ENCODE results near the gene SEM1. TPM values are rescaled to one million over a fixed set of nuclear protein-coding genes. Genes with fewer than 3 reads are reported as not detected.
A peak's percentile ranks its signal among the peaks of the same experiment; 100 is the strongest.

The SEM1 gene
- total and polyA plus RNA-seq, 2 of the 4 experiments (the other 2 are of a cell fraction): 17.2 to 38.0 TPM

DNA sequence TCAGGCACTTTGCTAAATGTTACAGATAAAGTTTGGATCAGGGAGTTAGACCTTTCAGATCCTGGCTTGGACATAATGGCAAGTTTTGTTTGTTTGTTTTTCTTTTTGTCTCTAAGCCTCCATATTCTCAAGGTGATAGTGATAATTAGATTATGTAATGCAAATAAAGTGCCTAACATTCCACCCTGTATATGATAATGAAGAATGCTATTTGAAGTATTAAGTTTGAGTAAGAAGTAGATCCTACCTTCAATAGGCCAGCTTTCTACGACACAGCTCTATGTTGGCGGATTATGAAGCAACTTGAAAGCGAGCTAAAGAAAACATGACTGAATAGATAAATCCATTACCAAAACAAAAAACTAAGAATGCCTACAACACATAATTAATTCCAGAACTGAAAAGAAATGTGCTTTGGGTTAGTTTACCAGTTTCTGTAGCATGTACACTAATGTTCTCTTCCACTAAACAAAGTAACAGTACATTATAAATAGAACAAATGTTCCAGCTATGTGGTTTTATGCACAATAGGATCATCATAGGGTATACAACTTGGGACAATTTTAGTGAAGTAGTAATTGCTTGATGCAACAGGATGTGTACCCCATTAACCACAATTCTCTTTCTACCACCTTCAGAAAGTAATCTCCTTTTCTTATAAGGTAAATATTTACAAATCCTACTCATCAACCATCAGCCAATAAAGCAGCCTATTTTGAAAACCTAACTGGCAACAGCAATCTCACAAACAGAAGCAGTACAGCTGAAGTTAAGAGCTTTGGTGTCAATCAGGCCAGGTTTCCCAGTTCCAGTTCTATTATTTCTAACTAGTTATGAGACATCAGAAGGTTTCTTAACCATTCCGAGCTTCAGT is 1.5 kb downstream of the SEM1 start:
- dilution Hi-C loops (cut with HindIII; ENCODE audit: low sequenced_read_pairs, unreplicated experiment) (no loop called here), in situ Hi-C loops (cut with MboI; ENCODE audit: low sequenced_read_pairs) (no loop called here), intact Hi-C loops (cut with micrococcal nuclease) (loop anchor here (10.0 kb wide), 1 partner anchor 633 kb away; no protein-coding TSS in a partner anchor)
- Histone ChIP-seq H4K5ac (ENCODE audit: low read depth, low read length) (no peak overlapping the region), H2BK120ac (ENCODE audit: low read depth, low read length) (no peak overlapping the region), H3K56ac (ENCODE audit: extremely low read depth, insufficient read depth, low read length) (no peak overlapping the region), H4K20me1 (ENCODE audit: insufficient read depth, low read length) (peaks cover 10% of the 10 kb centered on the region), H3K23ac (ENCODE audit: low read depth, low read length) (no peak overlapping the region), H3K14ac (replicated peaks; ENCODE audit: low read depth, low read length) (no peak overlapping the region), H3K27me3 (ENCODE audit: control insufficient read depth, insufficient read depth, low read length) (no peaks in the 10 kb centered on the region), H3K27ac (ENCODE audit: insufficient read depth, low read length) (no peak overlapping the region), H3K4me2 (ENCODE audit: low read depth, low read length) (peak overlapping the region; percentile 100), H2BK20ac (ENCODE audit: low read depth, low read length) (no peak overlapping the region), H3K36me3 (ENCODE audit: control insufficient read depth, insufficient read depth, low read length) (peaks cover 2% of the 10 kb centered on the region), H4K91ac (ENCODE audit: insufficient read depth, low read depth, low read length) (no peak overlapping the region), H3K9me1 (ENCODE audit: insufficient read depth, low read length) (no peaks in the 10 kb centered on the region), H3K4me1 (ENCODE audit: control insufficient read depth, insufficient read depth, low read length) (peaks cover 1% of the 10 kb centered on the region), H2AK5ac (ENCODE audit: low read depth, low read length) (no peak overlapping the region), H3K9me3 (ENCODE audit: control insufficient read depth, insufficient read depth, low read length) (no peaks in the 10 kb centered on the region), H2AK9ac (replicated peaks; ENCODE audit: low read depth, low read length, poor library complexity) (no peak overlapping the region), H3K18ac (ENCODE audit: low read depth, low read length) (no peak overlapping the region), H3K4ac (ENCODE audit: low read depth, low read length) (no peak overlapping the region), H3K9ac (ENCODE audit: low read depth, low read length) (no peak overlapping the region), H2BK15ac (ENCODE audit: low read depth, low read length) (no peak overlapping the region), H2BK5ac (ENCODE audit: low read depth, low read length, poor library complexity, severe bottlenecking) (no peak overlapping the region), H3K79me1 (ENCODE audit: low read depth in 1 of 2, low read length in 2 of 2) (peaks cover 6 to 16% of the 10 kb centered on the region in 2 experiments; a peak in 3 of 4 replicates), H3K4me3 (ENCODE audit: insufficient read depth, low read depth, low read length) (no peak overlapping the region), H4K8ac (ENCODE audit: low read depth in 2 of 2, low read length in 2 of 2) (no peak overlapping the region), H2AFZ (replicated peaks; ENCODE audit: low read length, poor library complexity) (no peak overlapping the region)
- ChIA-PET POLR2A (ENCODE audit: unreplicated experiment) (interaction anchor here (0.6 kb wide), 1 partner anchor 298 kb away, joined by 4 read pairs; no protein-coding TSS in a partner anchor), CTCF (no interaction called here)
- DNase-seq (no peak), ATAC-seq (ENCODE audit: low read depth) (no peak)
- TF ChIP-seq NFE2L2 (IDR thresholded peaks at IDR 0.05; ENCODE audit: low read depth, low read length) (no peak), RFX5 (IDR thresholded peaks at IDR 0.05; ENCODE audit: low read depth, low read length) (no peak), RAD21 (IDR thresholded peaks at IDR 0.05; ENCODE audit: low read length) (no peak), MXI1 (IDR thresholded peaks at IDR 0.05; ENCODE audit: borderline replicate concordance, low read depth, low read length) (no peak), MAFK (IDR thresholded peaks at IDR 0.05; ENCODE audit: low read depth, low read length) (no peak), CEBPB (IDR thresholded peaks at IDR 0.05; ENCODE audit: low read depth, low read length) (no peak), FOS (IDR thresholded peaks at IDR 0.05; ENCODE audit: low read depth, low read length) (no peak), RCOR1 (IDR thresholded peaks at IDR 0.05; ENCODE audit: insufficient replicate concordance, low read length) (no peak), MAZ (IDR thresholded peaks at IDR 0.05; ENCODE audit: borderline replicate concordance, low read depth, low read length) (no peak), SMC3 (IDR thresholded peaks at IDR 0.05; ENCODE audit: low read depth, low read length) (no peak), POLR2A (IDR thresholded peaks at IDR 0.05; ENCODE audit: low read depth, low read length) (no peak)
- TF ChIP-seq, protein P1, sequence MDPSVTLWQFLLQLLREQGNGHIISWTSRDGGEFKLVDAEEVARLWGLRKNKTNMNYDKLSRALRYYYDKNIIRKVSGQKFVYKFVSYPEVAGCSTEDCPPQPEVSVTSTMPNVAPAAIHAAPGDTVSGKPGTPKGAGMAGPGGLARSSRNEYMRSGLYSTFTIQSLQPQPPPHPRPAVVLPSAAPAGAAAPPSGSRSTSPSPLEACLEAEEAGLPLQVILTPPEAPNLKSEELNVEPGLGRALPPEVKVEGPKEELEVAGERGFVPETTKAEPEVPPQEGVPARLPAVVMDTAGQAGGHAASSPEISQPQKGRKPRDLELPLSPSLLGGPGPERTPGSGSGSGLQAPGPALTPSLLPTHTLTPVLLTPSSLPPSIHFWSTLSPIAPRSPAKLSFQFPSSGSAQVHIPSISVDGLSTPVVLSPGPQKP (IDR thresholded peaks at IDR 0.05; ENCODE audit: borderline replicate concordance, low read depth, low read length): no peak
- TF ChIP-seq, protein P2, sequence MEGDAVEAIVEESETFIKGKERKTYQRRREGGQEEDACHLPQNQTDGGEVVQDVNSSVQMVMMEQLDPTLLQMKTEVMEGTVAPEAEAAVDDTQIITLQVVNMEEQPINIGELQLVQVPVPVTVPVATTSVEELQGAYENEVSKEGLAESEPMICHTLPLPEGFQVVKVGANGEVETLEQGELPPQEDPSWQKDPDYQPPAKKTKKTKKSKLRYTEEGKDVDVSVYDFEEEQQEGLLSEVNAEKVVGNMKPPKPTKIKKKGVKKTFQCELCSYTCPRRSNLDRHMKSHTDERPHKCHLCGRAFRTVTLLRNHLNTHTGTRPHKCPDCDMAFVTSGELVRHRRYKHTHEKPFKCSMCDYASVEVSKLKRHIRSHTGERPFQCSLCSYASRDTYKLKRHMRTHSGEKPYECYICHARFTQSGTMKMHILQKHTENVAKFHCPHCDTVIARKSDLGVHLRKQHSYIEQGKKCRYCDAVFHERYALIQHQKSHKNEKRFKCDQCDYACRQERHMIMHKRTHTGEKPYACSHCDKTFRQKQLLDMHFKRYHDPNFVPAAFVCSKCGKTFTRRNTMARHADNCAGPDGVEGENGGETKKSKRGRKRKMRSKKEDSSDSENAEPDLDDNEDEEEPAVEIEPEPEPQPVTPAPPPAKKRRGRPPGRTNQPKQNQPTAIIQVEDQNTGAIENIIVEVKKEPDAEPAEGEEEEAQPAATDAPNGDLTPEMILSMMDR (conservative IDR thresholded peaks at IDR 0.05; ENCODE audit: low read depth, low read length): no peak
- no CpG with 5 or more reads among the region's 4 CpGs for WGBS, 2 experiments (ENCODE audit: extremely low coverage in 2 of 2, insufficient read length in 1 of 2)
- BruUV-seq (replicated peaks): no TSS peak
